HEK293 (cell line): ENCODE data around the gene ZNF550.

Experiments
- CTCF ChIA-PET: fragments of 350-600 bp; formaldehyde crosslinking; extraction: SDS; loops from one replicate; lab custom pipeline; 2021; ENCODE audit warnings: antibody characterized with exemption; lab: Yijun Ruan, JAX
- POLR2A ChIA-PET: fragments of 300-600 bp; formaldehyde crosslinking; extraction: SDS; loops from one replicate; lab custom pipeline; 2020; ENCODE audit warnings: antibody characterized with exemption, inconsistent platforms; lab: Yijun Ruan, JAX
- H3K27ac ChIP-seq: fragments of 200-500 bp; sonication (Bioruptor generic); 2 replicates; pipeline ENCODE4 v1.5.1; 2014; ENCODE audit warnings: low read depth, low read length, control low read depth, inconsistent platforms; ENCODE audit errors: extremely low read depth
- H3K36me3 ChIP-seq, 2 experiments: fragments of 200-500 bp in 1 of 2; sonication (Bioruptor generic) in 1 of 2; 1 replicate in 1 of 2; 2 replicates in 1 of 2; pipeline ENCODE4 v1.5.1; 2014 to 2017; ENCODE audit warnings: inconsistent platforms in 2 of 2, low read length in 2 of 2; ENCODE audit not compliant: control insufficient read depth in 2 of 2, insufficient read depth in 1 of 2
- H3K4me1 ChIP-seq: fragments of 200-500 bp; sonication (Bioruptor generic); 2 replicates; pipeline ENCODE4 v1.5.1; 2014; ENCODE audit warnings: mild to moderate bottlenecking, low read length, inconsistent platforms; ENCODE audit not compliant: control insufficient read depth, insufficient read depth
- H3K4me3 ChIP-seq: 2 replicates; pipeline ENCODE4 v1.5.1; 2011; ENCODE audit warnings: low read depth, mild to moderate bottlenecking, control low read depth, low read length, moderate library complexity
- H3K9me3 ChIP-seq: fragments of 200-500 bp; sonication (Bioruptor generic); 2 replicates; pipeline ENCODE4 v1.5.1; 2014; ENCODE audit warnings: low read depth, low read length, inconsistent platforms; ENCODE audit not compliant: control insufficient read depth, insufficient read depth
- GFI1B ChIP-seq: fragments of 450-650 bp; formaldehyde crosslinking; IDR thresholded peaks from 2 replicates; pipeline ENCODE4 v1.5.1; 2016; ENCODE audit warnings: missing biosample characterization, missing genetic modification characterization
- OVOL3 ChIP-seq: fragments of 450-650 bp; formaldehyde crosslinking; IDR thresholded peaks from 2 replicates; pipeline ENCODE4 v1.5.1; 2016; ENCODE audit warnings: missing biosample characterization, missing genetic modification characterization
- REPIN1 ChIP-seq: fragments of 450-650 bp; formaldehyde crosslinking; IDR thresholded peaks from 2 replicates; pipeline ENCODE4 v1.5.1; 2017; ENCODE audit warnings: missing biosample characterization, missing genetic modification characterization, low read depth
- SETDB1 ChIP-seq: IDR thresholded peaks from one replicate; pipeline ENCODE4 v1.6.1; 2017; ENCODE audit warnings: mild to moderate bottlenecking, low read length, moderate library complexity, mixed read lengths; ENCODE audit not compliant: insufficient read length
- TCF7L2 ChIP-seq: IDR thresholded peaks from 2 replicates; pipeline ENCODE4 v1.6.1; 2011; ENCODE audit warnings: low read depth, mild to moderate bottlenecking, inconsistent platforms, low read length, moderate library complexity, borderline replicate concordance
- TRIM28 ChIP-seq: IDR thresholded peaks from 2 replicates; pipeline ENCODE4 v1.6.1; 2011; ENCODE audit warnings: low read length, control low read depth, borderline replicate concordance
- ZBTB7A ChIP-seq: fragments of 450-650 bp; formaldehyde crosslinking; IDR thresholded peaks from 2 replicates; pipeline ENCODE4 v1.5.1; 2016; ENCODE audit warnings: low read depth, missing biosample characterization, missing genetic modification characterization
- ZFP3 ChIP-seq: fragments of 450-650 bp; formaldehyde crosslinking; IDR thresholded peaks from 2 replicates; pipeline ENCODE4 v1.5.1; 2016; ENCODE audit warnings: low read depth, missing biosample characterization, missing genetic modification characterization
- ZNF174 ChIP-seq: fragments of 450-650 bp; formaldehyde crosslinking; IDR thresholded peaks from 2 replicates; pipeline ENCODE4 v1.5.0; 2017; ENCODE audit warnings: missing biosample characterization, mild to moderate bottlenecking, missing genetic modification characterization
- ZNF239 ChIP-seq: fragments of 450-650 bp; formaldehyde crosslinking; IDR thresholded peaks from 2 replicates; pipeline ENCODE4 v1.5.1; 2016; ENCODE audit warnings: missing biosample characterization, missing genetic modification characterization
- ZNF274 ChIP-seq, 2 experiments: fragments of 200-500 bp in 1 of 2; fragments of 450-650 bp in 1 of 2; sonication (Bioruptor generic) in 1 of 2; formaldehyde crosslinking in 1 of 2; IDR thresholded peaks; 2 replicates each; pipeline versions ENCODE4 v1.5.1 to v1.6.1; 2014 to 2016; ENCODE audit warnings: borderline replicate concordance in 1 of 2, inconsistent platforms in 1 of 2, low read length in 1 of 2, missing biosample characterization in 1 of 2, missing genetic modification characterization in 1 of 2
- ZNF37A ChIP-seq: fragments of 450-650 bp; IDR thresholded peaks from 2 replicates; pipeline ENCODE4 v1.5.1; 2018; ENCODE audit warnings: missing biosample characterization, missing genetic modification characterization
- ZNF473 ChIP-seq: fragments of 450-650 bp; formaldehyde crosslinking; IDR thresholded peaks from 2 replicates; pipeline ENCODE4 v1.5.1; 2017; ENCODE audit warnings: missing biosample characterization, missing genetic modification characterization
- ZNF654 ChIP-seq: fragments of 450-650 bp; formaldehyde crosslinking; IDR thresholded peaks from 2 replicates; pipeline ENCODE4 v1.5.1; 2016; ENCODE audit warnings: low read depth, missing biosample characterization, missing genetic modification characterization
- ZNF658 ChIP-seq: fragments of 450-650 bp; formaldehyde crosslinking; IDR thresholded peaks from 2 replicates; pipeline ENCODE4; 2016; ENCODE audit warnings: missing biosample characterization, missing genetic modification characterization
- ZNF660 ChIP-seq: fragments of 450-650 bp; IDR thresholded peaks from 2 replicates; pipeline ENCODE4 v1.5.1; 2018; ENCODE audit warnings: missing biosample characterization, mild to moderate bottlenecking, missing genetic modification characterization
- ZNF664 ChIP-seq: fragments of 450-650 bp; formaldehyde crosslinking; IDR thresholded peaks from 2 replicates; pipeline ENCODE4 v1.5.1; 2016; ENCODE audit warnings: missing biosample characterization, missing genetic modification characterization
- TF ChIP-seq, protein P1 (sequence below): fragments of 450-650 bp; formaldehyde crosslinking; IDR thresholded peaks from 2 replicates; pipeline ENCODE4 v1.5.1; 2017; ENCODE audit warnings: missing biosample characterization, missing genetic modification characterization
- TF ChIP-seq, protein P2 (sequence below): fragments of 450-650 bp; formaldehyde crosslinking; IDR thresholded peaks from 2 replicates; pipeline ENCODE4 v1.5.1; 2016; ENCODE audit warnings: missing biosample characterization, missing genetic modification characterization, low read depth
- TF ChIP-seq, protein P3 (sequence below): fragments of 450-650 bp; formaldehyde crosslinking; IDR thresholded peaks from 2 replicates; pipeline ENCODE4 v1.5.1; 2016; ENCODE audit warnings: missing biosample characterization, missing genetic modification characterization
- TF ChIP-seq, protein P4 (sequence below): fragments of 450-650 bp; formaldehyde crosslinking; IDR thresholded peaks from 2 replicates; pipeline ENCODE4; 2016; ENCODE audit warnings: missing biosample characterization, missing genetic modification characterization
- TF ChIP-seq, protein P5 (sequence below): fragments of 450-650 bp; formaldehyde crosslinking; IDR thresholded peaks from 2 replicates; pipeline ENCODE4 v1.5.1; 2016; ENCODE audit warnings: missing biosample characterization, missing genetic modification characterization

Gene ZNF550

DNA sequence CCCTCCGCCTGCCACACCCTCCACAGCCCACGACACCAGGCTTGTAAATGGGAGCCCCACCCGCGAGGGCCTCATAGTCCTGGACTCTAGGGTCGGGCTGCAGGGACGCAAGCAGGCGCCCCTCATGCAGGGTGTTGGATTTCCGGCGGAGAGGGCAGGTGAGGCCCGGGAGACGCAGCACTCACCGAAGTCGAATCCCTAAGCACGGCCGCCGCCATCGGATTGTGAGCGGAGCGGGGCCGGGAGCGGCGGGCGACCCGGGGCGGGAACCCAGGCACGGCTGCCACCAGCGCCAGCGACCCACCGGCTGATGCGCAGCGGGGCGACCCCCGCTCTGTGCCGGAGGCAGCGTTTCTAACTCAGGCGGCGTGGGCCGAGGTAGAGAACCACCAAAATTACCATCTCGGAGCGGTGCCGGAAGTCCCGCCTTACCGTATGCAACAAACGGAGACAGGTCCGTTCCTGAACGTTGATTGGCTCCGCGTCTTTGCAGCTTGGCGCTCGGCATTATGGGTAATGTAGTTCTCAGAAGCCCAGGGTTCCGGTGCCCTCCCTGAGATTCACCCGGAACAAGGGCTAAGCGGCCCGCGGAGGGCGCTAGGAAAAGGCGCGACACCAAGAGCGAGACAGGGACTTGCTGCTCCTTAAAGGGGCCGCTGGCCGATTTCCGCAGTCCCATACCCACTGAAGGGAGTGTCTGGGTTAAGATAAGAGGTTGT, 19.0 kb upstream of the ZNF550 start, which contains the start of gene ZNF416 (continued):
- TF ChIP-seq, protein P1, sequence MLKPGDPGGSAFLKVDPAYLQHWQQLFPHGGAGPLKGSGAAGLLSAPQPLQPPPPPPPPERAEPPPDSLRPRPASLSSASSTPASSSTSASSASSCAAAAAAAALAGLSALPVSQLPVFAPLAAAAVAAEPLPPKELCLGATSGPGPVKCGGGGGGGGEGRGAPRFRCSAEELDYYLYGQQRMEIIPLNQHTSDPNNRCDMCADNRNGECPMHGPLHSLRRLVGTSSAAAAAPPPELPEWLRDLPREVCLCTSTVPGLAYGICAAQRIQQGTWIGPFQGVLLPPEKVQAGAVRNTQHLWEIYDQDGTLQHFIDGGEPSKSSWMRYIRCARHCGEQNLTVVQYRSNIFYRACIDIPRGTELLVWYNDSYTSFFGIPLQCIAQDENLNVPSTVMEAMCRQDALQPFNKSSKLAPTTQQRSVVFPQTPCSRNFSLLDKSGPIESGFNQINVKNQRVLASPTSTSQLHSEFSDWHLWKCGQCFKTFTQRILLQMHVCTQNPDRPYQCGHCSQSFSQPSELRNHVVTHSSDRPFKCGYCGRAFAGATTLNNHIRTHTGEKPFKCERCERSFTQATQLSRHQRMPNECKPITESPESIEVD (tag by site-specific recombination) = no peak
- TF ChIP-seq ZNF658 (tag by site-specific recombination) (no peak), TCF7L2 (no peak)

DNA sequence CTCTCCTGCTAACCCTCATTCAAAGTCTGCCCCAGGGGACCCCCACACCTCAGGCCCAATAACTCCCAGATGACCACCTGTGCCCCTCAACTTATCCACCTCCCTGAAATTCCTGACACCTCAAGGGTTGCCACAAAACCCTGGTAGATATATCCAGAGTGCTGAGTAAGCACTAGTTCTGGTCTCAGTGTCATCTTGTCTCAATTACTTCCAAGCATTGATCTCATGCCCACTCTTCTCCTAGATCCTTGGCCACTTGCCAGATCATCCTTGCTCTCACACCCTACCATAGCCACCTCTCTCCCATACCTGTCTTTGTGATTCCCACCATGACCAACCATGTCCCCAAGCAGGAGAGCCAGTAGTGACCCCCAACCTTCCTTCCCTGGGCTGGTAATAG, 17.0 kb upstream of the ZNF550 start:
- H3K4me3 ChIP-seq = no peak overlapping the region
- CTCF ChIA-PET = no interaction called here
- no peaks in the 10 kb centered on the region for H3K4me1 ChIP-seq
- peaks cover 8% of the 10 kb centered on the region for H3K9me3 ChIP-seq
- no peak for TF ChIP-seq OVOL3 (tag by site-specific recombination)
- peaks cover 23 to 62% of the 10 kb centered on the region in 2 experiments for H3K36me3 ChIP-seq
- POLR2A ChIA-PET = no interaction called here
- no peak overlapping the region for H3K27ac ChIP-seq

DNA sequence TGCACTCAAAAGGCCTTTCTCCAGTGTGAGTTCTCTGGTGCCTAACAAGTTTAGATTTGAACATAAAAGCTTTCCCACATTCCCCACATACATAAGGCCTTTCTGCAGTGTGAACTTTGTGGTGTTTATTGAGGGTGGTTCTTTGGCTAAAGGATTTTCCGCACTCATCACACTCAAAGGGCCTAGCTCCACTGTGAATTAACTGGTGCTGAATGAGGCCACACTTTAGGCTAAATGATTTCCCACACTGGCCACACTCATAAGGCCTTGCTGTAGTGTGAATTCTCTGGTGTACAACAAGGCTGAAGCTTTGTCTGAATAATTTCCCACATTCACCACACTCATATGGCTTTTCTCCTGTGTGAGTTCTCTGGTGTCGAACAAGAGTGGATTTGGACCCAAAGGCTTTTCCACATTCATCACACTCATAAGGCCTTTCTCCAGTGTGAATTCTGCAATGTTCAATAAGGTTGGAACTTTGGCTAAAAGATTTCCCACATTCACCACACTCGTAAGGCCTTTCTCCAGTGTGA, 12.8 kb upstream of the ZNF550 start:
- ChIA-PET POLR2A (no interaction called here), CTCF (no interaction called here)
- H3K4me3 ChIP-seq = no peak overlapping the region

More for the DNA sequence above, 12.8 kb upstream of the ZNF550 start:
- no peak for TF ChIP-seq ZNF654 (tag by site-specific recombination)
- peak; percentile 94; the same call in 1 of the 2 replicates for TF ChIP-seq TRIM28
- peak; percentile 99 for TF ChIP-seq SETDB1
- no peak for TF ChIP-seq ZNF37A (tag by site-specific recombination)
- TF ChIP-seq ZNF274 (IDR thresholded peaks at IDR 0.05; ENCODE audit: low read length) = peak; percentile 83
- peak; percentile 90; the same call in 1 of the 2 replicates for TF ChIP-seq ZNF274 (tag by site-specific recombination; IDR thresholded peaks at IDR 0.05; ENCODE audit: borderline replicate concordance)
- TF ChIP-seq, protein P2, sequence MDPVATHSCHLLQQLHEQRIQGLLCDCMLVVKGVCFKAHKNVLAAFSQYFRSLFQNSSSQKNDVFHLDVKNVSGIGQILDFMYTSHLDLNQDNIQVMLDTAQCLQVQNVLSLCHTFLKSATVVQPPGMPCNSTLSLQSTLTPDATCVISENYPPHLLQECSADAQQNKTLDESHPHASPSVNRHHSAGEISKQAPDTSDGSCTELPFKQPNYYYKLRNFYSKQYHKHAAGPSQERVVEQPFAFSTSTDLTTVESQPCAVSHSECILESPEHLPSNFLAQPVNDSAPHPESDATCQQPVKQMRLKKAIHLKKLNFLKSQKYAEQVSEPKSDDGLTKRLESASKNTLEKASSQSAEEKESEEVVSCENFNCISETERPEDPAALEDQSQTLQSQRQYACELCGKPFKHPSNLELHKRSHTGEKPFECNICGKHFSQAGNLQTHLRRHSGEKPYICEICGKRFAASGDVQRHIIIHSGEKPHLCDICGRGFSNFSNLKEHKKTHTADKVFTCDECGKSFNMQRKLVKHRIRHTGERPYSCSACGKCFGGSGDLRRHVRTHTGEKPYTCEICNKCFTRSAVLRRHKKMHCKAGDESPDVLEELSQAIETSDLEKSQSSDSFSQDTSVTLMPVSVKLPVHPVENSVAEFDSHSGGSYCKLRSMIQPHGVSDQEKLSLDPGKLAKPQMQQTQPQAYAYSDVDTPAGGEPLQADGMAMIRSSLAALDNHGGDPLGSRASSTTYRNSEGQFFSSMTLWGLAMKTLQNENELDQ (tag by site-specific recombination) = no peak
- TF ChIP-seq, protein P3, sequence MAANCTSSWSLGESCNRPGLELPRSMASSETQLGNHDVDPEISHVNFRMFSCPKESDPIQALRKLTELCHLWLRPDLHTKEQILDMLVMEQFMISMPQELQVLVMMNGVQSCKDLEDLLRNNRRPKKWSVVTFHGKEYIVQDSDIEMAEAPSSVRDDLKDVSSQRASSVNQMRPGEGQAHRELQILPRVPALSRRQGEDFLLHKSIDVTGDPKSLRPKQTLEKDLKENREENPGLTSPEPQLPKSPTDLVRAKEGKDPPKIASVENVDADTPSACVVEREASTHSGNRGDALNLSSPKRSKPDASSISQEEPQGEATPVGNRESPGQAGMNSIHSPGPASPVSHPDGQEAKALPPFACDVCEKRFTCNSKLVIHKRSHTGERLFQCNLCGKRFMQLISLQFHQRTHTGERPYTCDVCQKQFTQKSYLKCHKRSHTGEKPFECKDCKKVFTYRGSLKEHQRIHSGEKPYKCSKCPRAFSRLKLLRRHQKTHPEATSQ = no peak
- no peak for TF ChIP-seq ZNF664
- TF ChIP-seq, protein P4, sequence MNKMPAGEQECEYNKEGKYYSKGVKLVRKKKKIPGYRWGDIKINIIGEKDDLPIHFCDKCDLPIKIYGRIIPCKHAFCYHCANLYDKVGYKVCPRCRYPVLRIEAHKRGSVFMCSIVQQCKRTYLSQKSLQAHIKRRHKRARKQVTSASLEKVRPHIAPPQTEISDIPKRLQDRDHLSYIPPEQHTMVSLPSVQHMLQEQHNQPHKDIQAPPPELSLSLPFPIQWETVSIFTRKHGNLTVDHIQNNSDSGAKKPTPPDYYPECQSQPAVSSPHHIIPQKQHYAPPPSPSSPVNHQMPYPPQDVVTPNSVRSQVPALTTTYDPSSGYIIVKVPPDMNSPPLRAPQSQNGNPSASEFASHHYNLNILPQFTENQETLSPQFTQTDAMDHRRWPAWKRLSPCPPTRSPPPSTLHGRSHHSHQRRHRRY = no peak
- TF ChIP-seq REPIN1 (tag by site-specific recombination) = no peak
- TF ChIP-seq ZNF239 (tag by site-specific recombination) = no peak
- no peak for TF ChIP-seq ZNF174 (tag by site-specific recombination)
- no peak for TF ChIP-seq ZNF473 (tag by site-specific recombination)
- TF ChIP-seq, protein P5, sequence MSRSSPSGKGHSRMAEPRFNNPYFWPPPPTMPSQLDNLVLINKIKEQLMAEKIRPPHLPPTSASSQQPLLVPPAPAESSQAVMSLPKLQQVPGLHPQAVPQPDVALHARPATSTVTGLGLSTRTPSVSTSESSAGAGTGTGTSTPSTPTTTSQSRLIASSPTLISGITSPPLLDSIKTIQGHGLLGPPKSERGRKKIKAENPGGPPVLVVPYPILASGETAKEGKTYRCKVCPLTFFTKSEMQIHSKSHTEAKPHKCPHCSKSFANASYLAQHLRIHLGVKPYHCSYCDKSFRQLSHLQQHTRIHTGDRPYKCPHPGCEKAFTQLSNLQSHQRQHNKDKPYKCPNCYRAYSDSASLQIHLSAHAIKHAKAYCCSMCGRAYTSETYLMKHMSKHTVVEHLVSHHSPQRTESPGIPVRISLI (tag by site-specific recombination) = no peak
- no peak for TF ChIP-seq ZBTB7A (tag by site-specific recombination)
- no peak for TF ChIP-seq ZFP3 (tag by site-specific recombination)
- TF ChIP-seq ZNF660 = no peak
- TF ChIP-seq GFI1B (tag by site-specific recombination) = no peak
- Histone ChIP-seq H3K36me3 (peaks cover 23 to 63% of the 10 kb centered on the region in 2 experiments), H3K27ac (no peak overlapping the region), H3K9me3 (peaks cover 5% of the 10 kb centered on the region), H3K4me1 (no peaks in the 10 kb centered on the region)
